GM23338 (cell line): Measurements from ENCODE around the gene ST6GALNAC1. TPM values are rescaled to one million over a fixed set of nuclear protein-coding genes. Genes with fewer than 3 reads are reported as not detected.

Experiments used
- ATAC-seq: fragments of 200-7000 bp; cut with Tn5 transposase; 3 replicates; pipeline ENCODE4 v1.9.1; 2020
- DNase-seq: peaks from one replicate; pipeline ENCODE4 v3.0.0-alpha.2; 2015; ENCODE audit warnings: low spot score
- H2AFZ ChIP-seq: fragments of 200-600 bp; sonication (generic); 2 replicates; pipeline ENCODE4 v1.8.0; 2016; ENCODE audit warnings: antibody characterized with exemption, mild to moderate bottlenecking, moderate library complexity
- H3F3A ChIP-seq: fragments of 200-600 bp; sonication (generic); replicated peaks from 2 replicates; pipeline ENCODE4 v1.8.0; 2017; ENCODE audit warnings: antibody characterized with exemption, mixed run types, low read depth
- H3K27ac ChIP-seq: fragments of 200-600 bp; sonication (generic); 2 replicates; pipeline ENCODE4 v1.6.1; 2016; ENCODE audit warnings: low read depth
- H3K27me3 ChIP-seq: fragments of 200-600 bp; sonication (generic); 2 replicates; pipeline ENCODE4 v1.8.0; 2016; ENCODE audit warnings: mild to moderate bottlenecking, mixed run types, moderate library complexity; ENCODE audit not compliant: insufficient read depth
- H3K36me3 ChIP-seq: fragments of 200-600 bp; sonication (generic); 2 replicates; pipeline ENCODE4 v1.8.0; 2016; ENCODE audit warnings: mild to moderate bottlenecking; ENCODE audit not compliant: insufficient read depth
- H3K4me1 ChIP-seq: fragments of 200-600 bp; sonication (generic); 2 replicates; pipeline ENCODE4 v1.8.0; 2016; ENCODE audit warnings: mild to moderate bottlenecking, moderate library complexity; ENCODE audit not compliant: insufficient read depth
- H3K4me2 ChIP-seq: fragments of 200-600 bp; sonication (generic); 2 replicates; pipeline ENCODE4 v1.7.1; 2017; ENCODE audit warnings: mixed run types
- H3K4me3 ChIP-seq: fragments of 200-600 bp; sonication (generic); 2 replicates; pipeline ENCODE4 v1.6.1; 2016; ENCODE audit warnings: mixed run types
- H3K79me2 ChIP-seq: fragments of 200-600 bp; sonication (generic); replicated peaks from 2 replicates; pipeline ENCODE4 v1.8.0; 2017; ENCODE audit warnings: mild to moderate bottlenecking; ENCODE audit not compliant: insufficient read depth
- H3K9me2 ChIP-seq: fragments of 200-600 bp; sonication (generic); 2 replicates; pipeline ENCODE4 v1.8.0; 2017; ENCODE audit not compliant: insufficient read depth
- H4K20me1 ChIP-seq: fragments of 200-600 bp; sonication (generic); replicated peaks from 2 replicates; pipeline ENCODE4 v1.8.0; 2017; ENCODE audit warnings: mild to moderate bottlenecking; ENCODE audit not compliant: insufficient read depth
- H3K27ac Mint-ChIP-seq: 2 replicates; pipeline ENCODE4 v1.8.0; 2020; ENCODE audit warnings: inconsistent platforms, mild to moderate bottlenecking, moderate library complexity, mixed read lengths
- H3K27me3 Mint-ChIP-seq: 3 replicates; pipeline ENCODE4 v1.8.0; 2022; ENCODE audit warnings: low read depth, mild to moderate bottlenecking, moderate library complexity, mixed read lengths, inconsistent platforms; ENCODE audit not compliant: insufficient read depth, poor library complexity
- H3K36me3 Mint-ChIP-seq: 3 replicates; pipeline ENCODE4 v1.8.0; 2021; ENCODE audit warnings: low read depth, mild to moderate bottlenecking, inconsistent platforms, moderate library complexity, mixed read lengths
- H3K4me1 Mint-ChIP-seq: 3 replicates; pipeline ENCODE4 v1.8.0; 2020; ENCODE audit warnings: mild to moderate bottlenecking, inconsistent platforms, mixed read lengths
- H3K4me3 Mint-ChIP-seq: 3 replicates; pipeline ENCODE4 v1.8.0; 2021; ENCODE audit warnings: moderate library complexity, mild to moderate bottlenecking, inconsistent platforms, mixed read lengths
- H3K9me3 Mint-ChIP-seq: 3 replicates; pipeline ENCODE4 v1.8.0; 2020; ENCODE audit warnings: moderate library complexity, mild to moderate bottlenecking, inconsistent platforms, mixed read lengths
- CREB1 ChIP-seq: fragments of 250-450 bp; sonication (Bioruptor Pico); IDR thresholded peaks from 2 replicates; pipeline ENCODE4 v1.5.0; 2020; ENCODE audit warnings: low read depth, mild to moderate bottlenecking, moderate library complexity
- EZH2 ChIP-seq: fragments of 200-600 bp; sonication (generic); IDR thresholded peaks from one replicate; pipeline ENCODE4 v1.8.0; 2017; ENCODE audit warnings: antibody characterized with exemption, mild to moderate bottlenecking, low read depth; ENCODE audit not compliant: unreplicated experiment
- EZH2phosphoT487 ChIP-seq: fragments of 200-600 bp; sonication (generic); IDR thresholded peaks from one replicate; pipeline ENCODE4 v1.8.1; 2018; ENCODE audit warnings: antibody characterized with exemption; ENCODE audit not compliant: unreplicated experiment
- JUNB ChIP-seq: IDR thresholded peaks from one replicate; pipeline ENCODE4 v1.6.1; 2016; ENCODE audit warnings: antibody characterized with exemption; ENCODE audit not compliant: unreplicated experiment
- NANOG ChIP-seq: IDR thresholded peaks from 2 replicates; pipeline ENCODE4 v1.6.1; 2016; ENCODE audit warnings: antibody characterized with exemption, borderline replicate concordance
- POLR2AphosphoS5 ChIP-seq: IDR thresholded peaks from 2 replicates; pipeline ENCODE4 v1.6.1; 2016; ENCODE audit warnings: antibody characterized with exemption, low read depth
- STAT1 ChIP-seq: IDR thresholded peaks from one replicate; pipeline ENCODE4 v1.6.1; 2016; ENCODE audit warnings: antibody characterized with exemption; ENCODE audit not compliant: unreplicated experiment
- ZNF114 ChIP-seq: fragments of 250-450 bp; sonication (Bioruptor Pico); IDR thresholded peaks from 2 replicates; pipeline ENCODE4 v1.5.0; 2020; ENCODE audit warnings: mild to moderate bottlenecking, moderate library complexity
- ZNF331 ChIP-seq: fragments of 250-450 bp; sonication (Bioruptor Pico); IDR thresholded peaks from 2 replicates; pipeline ENCODE4 v1.5.0; 2020; ENCODE audit warnings: low read depth, mild to moderate bottlenecking, moderate library complexity
- polyA plus RNA-seq: library from polyadenylated mRNA; unstranded; fragments of >200 nt; fragmentation: Nextera tagmentation; extraction: Ambion mirVana; gene quantifications from 2 replicates; pipeline ENCODE4 v1.2.1, GENCODE V29; 2016
- total RNA-seq: library from RNA; depleted of rRNA; stranded (reverse); fragments of >200 nt; shearing (Covaris generic); gene quantifications from 2 replicates; pipeline ENCODE4 v1.2.3, GENCODE V29; 2014
- TF ChIP-seq, protein P1 (sequence below), 2 experiments: fragments of 200-600 bp in 1 of 2; sonication (generic) in 1 of 2; conservative IDR thresholded peaks; 2 replicates each; pipeline versions ENCODE4 v1.5.1 to v1.6.1; 2016 to 2017; ENCODE audit warnings: antibody characterized with exemption in 2 of 2, low read depth in 2 of 2, mild to moderate bottlenecking in 2 of 2, moderate library complexity in 1 of 2
- TF ChIP-seq, protein P2 (sequence below): IDR thresholded peaks from 2 replicates; pipeline ENCODE4 v1.6.1; 2016; ENCODE audit warnings: antibody characterized with exemption
- TF ChIP-seq, protein P3 (sequence below): fragments of 250-450 bp; sonication (Bioruptor Pico); IDR thresholded peaks from 2 replicates; pipeline ENCODE4 v1.5.0; 2020; ENCODE audit warnings: mild to moderate bottlenecking, moderate library complexity
- TF ChIP-seq, protein P4 (sequence below): IDR thresholded peaks from one replicate; pipeline ENCODE4 v1.6.1; 2018; ENCODE audit warnings: antibody characterized with exemption; ENCODE audit not compliant: unreplicated experiment

The ST6GALNAC1 gene
- total and polyA plus RNA-seq, 2 experiments from 2014 or later, result not detected

DNA sequence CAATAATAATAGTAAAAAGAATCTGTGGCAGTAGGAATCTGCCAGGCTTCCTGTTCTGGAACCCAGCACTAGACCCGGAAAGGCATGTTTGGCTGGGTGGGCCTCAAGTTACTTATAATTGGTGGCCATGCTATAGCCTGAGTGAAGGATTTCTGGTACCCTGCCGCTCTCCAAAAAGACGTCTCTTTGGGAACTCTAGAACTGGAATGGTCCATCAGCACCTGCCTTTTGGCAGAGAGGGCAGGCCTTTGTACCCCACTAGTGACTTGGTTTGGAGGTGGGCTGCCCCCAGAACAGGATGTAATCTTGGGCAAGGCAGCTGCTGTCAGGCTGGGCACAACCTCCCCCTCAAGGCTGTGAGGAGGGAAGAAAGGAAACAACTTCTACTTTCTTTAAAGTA is 29.3 kb upstream of the ST6GALNAC1 start:
- no peak overlapping the region for H3K27ac ChIP-seq
- peaks cover 14% of the 10 kb centered on the region for H3K4me1 ChIP-seq
- Mint-ChIP-seq H3K36me3 (no peaks in the 10 kb centered on the region), H3K27me3 (peaks cover 10% of the 10 kb centered on the region), H3K4me3 (peak overlapping the region; percentile 90), H3K9me3 (no peaks in the 10 kb centered on the region), H3K27ac (no peak overlapping the region), H3K4me1 (peaks cover 17% of the 10 kb centered on the region)
- DNase-seq (no peak), ATAC-seq (no peak)
- no peak overlapping the region for H2AFZ ChIP-seq
- H3K27me3 ChIP-seq, result no peaks in the 10 kb centered on the region
- H3K4me2 ChIP-seq, result peak overlapping the region; percentile 89
- peak overlapping the region; percentile 67; the same call in 1 of the 2 replicates for H3K4me3 ChIP-seq
- peaks cover 2% of the 10 kb centered on the region; the same call in 1 of the 2 replicates for H3K9me2 ChIP-seq
- TF ChIP-seq JUNB (no peak), EZH2 (no peak), NANOG (no peak), EZH2phosphoT487 (no peak), STAT1 (no peak), ZNF114 (CRISPR knock-in tag) (no peak), CREB1 (CRISPR knock-in tag) (no peak), POLR2AphosphoS5 (no peak), ZNF331 (no peak)
- TF ChIP-seq, protein P1, sequence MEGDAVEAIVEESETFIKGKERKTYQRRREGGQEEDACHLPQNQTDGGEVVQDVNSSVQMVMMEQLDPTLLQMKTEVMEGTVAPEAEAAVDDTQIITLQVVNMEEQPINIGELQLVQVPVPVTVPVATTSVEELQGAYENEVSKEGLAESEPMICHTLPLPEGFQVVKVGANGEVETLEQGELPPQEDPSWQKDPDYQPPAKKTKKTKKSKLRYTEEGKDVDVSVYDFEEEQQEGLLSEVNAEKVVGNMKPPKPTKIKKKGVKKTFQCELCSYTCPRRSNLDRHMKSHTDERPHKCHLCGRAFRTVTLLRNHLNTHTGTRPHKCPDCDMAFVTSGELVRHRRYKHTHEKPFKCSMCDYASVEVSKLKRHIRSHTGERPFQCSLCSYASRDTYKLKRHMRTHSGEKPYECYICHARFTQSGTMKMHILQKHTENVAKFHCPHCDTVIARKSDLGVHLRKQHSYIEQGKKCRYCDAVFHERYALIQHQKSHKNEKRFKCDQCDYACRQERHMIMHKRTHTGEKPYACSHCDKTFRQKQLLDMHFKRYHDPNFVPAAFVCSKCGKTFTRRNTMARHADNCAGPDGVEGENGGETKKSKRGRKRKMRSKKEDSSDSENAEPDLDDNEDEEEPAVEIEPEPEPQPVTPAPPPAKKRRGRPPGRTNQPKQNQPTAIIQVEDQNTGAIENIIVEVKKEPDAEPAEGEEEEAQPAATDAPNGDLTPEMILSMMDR (conservative IDR thresholded peaks at IDR 0.05; ENCODE audit: low read depth in 2 of 2), result no peak
- TF ChIP-seq, protein P2, sequence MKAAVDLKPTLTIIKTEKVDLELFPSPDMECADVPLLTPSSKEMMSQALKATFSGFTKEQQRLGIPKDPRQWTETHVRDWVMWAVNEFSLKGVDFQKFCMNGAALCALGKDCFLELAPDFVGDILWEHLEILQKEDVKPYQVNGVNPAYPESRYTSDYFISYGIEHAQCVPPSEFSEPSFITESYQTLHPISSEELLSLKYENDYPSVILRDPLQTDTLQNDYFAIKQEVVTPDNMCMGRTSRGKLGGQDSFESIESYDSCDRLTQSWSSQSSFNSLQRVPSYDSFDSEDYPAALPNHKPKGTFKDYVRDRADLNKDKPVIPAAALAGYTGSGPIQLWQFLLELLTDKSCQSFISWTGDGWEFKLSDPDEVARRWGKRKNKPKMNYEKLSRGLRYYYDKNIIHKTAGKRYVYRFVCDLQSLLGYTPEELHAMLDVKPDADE, result no peak
- TF ChIP-seq, protein P3, sequence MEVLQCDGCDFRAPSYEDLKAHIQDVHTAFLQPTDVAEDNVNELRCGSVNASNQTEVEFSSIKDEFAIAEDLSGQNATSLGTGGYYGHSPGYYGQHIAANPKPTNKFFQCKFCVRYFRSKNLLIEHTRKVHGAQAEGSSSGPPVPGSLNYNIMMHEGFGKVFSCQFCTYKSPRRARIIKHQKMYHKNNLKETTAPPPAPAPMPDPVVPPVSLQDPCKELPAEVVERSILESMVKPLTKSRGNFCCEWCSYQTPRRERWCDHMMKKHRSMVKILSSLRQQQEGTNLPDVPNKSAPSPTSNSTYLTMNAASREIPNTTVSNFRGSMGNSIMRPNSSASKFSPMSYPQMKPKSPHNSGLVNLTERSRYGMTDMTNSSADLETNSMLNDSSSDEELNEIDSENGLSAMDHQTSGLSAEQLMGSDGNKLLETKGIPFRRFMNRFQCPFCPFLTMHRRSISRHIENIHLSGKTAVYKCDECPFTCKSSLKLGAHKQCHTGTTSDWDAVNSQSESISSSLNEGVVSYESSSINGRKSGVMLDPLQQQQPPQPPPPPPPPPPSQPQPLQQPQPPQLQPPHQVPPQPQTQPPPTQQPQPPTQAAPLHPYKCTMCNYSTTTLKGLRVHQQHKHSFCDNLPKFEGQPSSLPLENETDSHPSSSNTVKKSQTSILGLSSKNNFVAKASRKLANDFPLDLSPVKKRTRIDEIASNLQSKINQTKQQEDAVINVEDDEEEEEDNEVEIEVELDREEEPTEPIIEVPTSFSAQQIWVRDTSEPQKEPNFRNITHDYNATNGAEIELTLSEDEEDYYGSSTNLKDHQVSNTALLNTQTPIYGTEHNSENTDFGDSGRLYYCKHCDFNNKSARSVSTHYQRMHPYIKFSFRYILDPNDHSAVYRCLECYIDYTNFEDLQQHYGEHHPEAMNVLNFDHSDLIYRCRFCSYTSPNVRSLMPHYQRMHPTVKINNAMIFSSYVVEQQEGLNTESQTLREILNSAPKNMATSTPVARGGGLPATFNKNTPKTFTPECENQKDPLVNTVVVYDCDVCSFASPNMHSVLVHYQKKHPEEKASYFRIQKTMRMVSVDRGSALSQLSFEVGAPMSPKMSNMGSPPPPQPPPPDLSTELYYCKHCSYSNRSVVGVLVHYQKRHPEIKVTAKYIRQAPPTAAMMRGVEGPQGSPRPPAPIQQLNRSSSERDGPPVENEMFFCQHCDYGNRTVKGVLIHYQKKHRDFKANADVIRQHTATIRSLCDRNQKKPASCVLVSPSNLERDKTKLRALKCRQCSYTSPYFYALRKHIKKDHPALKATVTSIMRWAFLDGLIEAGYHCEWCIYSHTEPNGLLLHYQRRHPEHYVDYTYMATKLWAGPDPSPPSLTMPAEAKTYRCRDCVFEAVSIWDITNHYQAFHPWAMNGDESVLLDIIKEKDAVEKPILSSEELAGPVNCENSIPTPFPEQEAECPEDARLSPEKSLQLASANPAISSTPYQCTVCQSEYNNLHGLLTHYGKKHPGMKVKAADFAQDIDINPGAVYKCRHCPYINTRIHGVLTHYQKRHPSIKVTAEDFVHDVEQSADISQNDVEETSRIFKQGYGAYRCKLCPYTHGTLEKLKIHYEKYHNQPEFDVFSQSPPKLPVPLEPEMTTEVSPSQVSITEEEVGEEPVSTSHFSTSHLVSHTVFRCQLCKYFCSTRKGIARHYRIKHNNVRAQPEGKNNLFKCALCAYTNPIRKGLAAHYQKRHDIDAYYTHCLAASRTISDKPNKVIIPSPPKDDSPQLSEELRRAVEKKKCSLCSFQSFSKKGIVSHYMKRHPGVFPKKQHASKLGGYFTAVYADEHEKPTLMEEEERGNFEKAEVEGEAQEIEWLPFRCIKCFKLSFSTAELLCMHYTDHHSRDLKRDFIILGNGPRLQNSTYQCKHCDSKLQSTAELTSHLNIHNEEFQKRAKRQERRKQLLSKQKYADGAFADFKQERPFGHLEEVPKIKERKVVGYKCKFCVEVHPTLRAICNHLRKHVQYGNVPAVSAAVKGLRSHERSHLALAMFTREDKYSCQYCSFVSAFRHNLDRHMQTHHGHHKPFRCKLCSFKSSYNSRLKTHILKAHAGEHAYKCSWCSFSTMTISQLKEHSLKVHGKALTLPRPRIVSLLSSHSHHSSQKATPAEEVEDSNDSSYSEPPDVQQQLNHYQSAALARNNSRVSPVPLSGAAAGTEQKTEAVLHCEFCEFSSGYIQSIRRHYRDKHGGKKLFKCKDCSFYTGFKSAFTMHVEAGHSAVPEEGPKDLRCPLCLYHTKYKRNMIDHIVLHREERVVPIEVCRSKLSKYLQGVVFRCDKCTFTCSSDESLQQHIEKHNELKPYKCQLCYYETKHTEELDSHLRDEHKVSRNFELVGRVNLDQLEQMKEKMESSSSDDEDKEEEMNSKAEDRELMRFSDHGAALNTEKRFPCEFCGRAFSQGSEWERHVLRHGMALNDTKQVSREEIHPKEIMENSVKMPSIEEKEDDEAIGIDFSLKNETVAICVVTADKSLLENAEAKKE (CRISPR knock-in tag), result no peak
- TF ChIP-seq, protein P4, sequence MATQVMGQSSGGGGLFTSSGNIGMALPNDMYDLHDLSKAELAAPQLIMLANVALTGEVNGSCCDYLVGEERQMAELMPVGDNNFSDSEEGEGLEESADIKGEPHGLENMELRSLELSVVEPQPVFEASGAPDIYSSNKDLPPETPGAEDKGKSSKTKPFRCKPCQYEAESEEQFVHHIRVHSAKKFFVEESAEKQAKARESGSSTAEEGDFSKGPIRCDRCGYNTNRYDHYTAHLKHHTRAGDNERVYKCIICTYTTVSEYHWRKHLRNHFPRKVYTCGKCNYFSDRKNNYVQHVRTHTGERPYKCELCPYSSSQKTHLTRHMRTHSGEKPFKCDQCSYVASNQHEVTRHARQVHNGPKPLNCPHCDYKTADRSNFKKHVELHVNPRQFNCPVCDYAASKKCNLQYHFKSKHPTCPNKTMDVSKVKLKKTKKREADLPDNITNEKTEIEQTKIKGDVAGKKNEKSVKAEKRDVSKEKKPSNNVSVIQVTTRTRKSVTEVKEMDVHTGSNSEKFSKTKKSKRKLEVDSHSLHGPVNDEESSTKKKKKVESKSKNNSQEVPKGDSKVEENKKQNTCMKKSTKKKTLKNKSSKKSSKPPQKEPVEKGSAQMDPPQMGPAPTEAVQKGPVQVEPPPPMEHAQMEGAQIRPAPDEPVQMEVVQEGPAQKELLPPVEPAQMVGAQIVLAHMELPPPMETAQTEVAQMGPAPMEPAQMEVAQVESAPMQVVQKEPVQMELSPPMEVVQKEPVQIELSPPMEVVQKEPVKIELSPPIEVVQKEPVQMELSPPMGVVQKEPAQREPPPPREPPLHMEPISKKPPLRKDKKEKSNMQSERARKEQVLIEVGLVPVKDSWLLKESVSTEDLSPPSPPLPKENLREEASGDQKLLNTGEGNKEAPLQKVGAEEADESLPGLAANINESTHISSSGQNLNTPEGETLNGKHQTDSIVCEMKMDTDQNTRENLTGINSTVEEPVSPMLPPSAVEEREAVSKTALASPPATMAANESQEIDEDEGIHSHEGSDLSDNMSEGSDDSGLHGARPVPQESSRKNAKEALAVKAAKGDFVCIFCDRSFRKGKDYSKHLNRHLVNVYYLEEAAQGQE, result no peak
- 0 out of 2 replicates have a peak, but pooled peaks cover 12% of the 10 kb centered on the region for H3F3A ChIP-seq
- no peaks in the 10 kb centered on the region for H3K79me2 ChIP-seq
- H4K20me1 ChIP-seq, result no peaks in the 10 kb centered on the region
- no peaks in the 10 kb centered on the region for H3K36me3 ChIP-seq
